ENCODE results near the gene USH1G.

The USH1G gene

DNA sequence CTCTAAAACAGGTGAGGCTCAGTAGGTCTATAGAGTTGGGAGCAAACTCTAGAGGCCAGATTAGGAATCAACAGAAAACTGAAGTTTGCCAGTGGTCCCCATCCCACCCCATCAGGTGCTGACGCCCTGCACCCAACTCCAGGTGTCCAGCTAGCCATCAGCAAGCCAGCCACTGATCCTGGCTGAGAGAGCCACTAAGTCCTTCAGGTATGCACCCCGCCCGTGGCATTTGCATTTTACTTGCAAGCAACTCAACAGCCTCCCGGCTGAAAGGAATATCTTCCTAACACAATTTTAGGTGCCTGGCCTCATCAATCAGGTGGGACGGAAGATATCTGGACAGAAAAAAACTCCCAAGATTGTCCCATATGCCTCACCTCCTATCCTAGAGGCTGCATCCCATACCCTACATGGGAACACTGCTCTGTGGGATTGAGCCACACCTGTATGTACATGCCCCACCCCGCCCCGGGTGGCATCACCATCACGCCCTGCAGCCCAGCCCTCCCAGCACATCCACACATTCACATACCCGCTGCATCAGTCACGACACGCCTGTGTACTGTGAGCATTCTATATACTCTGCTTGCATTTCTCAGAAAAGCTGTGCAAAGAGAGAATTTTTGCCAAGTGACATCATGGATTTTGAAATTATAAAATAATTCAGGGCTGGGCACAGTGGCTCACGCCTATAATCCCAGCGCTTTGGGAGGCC, 20.9 kb upstream of the USH1G start:
- no peak overlapping the region for H3K9ac ChIP-seq (ENCODE audit: low read depth in 1 of 2, low read length in 2 of 2)
- peaks cover 4 to 6% of the 10 kb centered on the region in 2 donors for H3K4me1 ChIP-seq (ENCODE audit: control insufficient read depth in 1 of 2, insufficient read depth in 2 of 2, low read length in 2 of 2)
- no peak overlapping the region for H3K27ac ChIP-seq (ENCODE audit: low read depth, low read length)
- no peaks in the 10 kb centered on the region for H3K9me3 ChIP-seq (ENCODE audit: control insufficient read depth in 1 of 2, low read length in 2 of 2)
- H3K27me3 ChIP-seq (ENCODE audit: control insufficient read depth in 1 of 2, insufficient read depth in 2 of 2, low read length in 2 of 2), result peaks cover 4 to 6% of the 10 kb centered on the region in 2 donors
- peaks cover 3 to 7% of the 10 kb centered on the region in 2 donors for H3K36me3 ChIP-seq (ENCODE audit: control insufficient read depth in 1 of 2, insufficient read depth in 2 of 2, low read length in 2 of 2)
- H3K4me3 ChIP-seq (ENCODE audit: low read depth in 1 of 2, low read length in 2 of 2), result no peak overlapping the region

DNA sequence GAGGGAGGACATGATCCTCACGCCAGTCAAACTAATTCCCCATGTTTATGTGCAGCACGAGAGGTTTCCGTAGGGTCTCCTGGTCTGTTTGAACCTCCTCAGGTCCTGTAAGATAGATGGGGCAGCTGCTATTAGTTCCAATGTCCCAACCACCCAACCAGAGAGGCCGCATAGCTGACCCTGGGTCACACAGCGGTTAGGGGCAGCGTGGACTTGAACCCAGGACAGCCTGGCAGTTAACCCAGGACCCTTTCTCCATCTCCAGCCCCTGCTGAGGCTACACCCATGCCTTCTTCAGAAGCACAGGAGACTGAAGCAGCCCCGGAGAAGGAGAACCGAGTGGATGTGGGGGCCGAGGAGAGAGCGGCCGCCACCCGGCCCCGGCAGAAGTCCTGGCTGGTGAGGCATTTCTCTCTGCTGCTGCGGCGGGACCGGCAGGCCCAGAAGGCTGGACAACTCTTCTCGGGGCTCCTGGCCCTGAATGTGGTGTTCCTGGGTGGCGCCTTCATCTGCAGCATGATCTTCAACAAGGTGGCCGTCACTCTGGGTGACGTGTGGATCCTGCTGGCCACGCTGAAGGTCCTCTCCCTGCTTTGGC, 18.2 kb upstream of the USH1G start:
- Histone ChIP-seq H3K4me1 (ENCODE audit: control insufficient read depth in 1 of 2, insufficient read depth in 2 of 2, low read length in 2 of 2) (peaks cover 20 to 22% of the 10 kb centered on the region in 2 donors), H3K36me3 (ENCODE audit: control insufficient read depth in 1 of 2, insufficient read depth in 2 of 2, low read length in 2 of 2) (peaks cover 0 to 7% of the 10 kb centered on the region in 2 donors), H3K9me3 (ENCODE audit: control insufficient read depth in 1 of 2, low read length in 2 of 2) (no peaks in the 10 kb centered on the region), H3K9ac (ENCODE audit: low read depth in 1 of 2, low read length in 2 of 2) (no peak overlapping the region), H3K4me3 (ENCODE audit: low read depth in 1 of 2, low read length in 2 of 2) (no peak overlapping the region), H3K27ac (ENCODE audit: low read depth, low read length) (no peak overlapping the region), H3K27me3 (ENCODE audit: control insufficient read depth in 1 of 2, insufficient read depth in 2 of 2, low read length in 2 of 2) (peaks cover 17 to 22% of the 10 kb centered on the region in 2 donors)

DNA sequence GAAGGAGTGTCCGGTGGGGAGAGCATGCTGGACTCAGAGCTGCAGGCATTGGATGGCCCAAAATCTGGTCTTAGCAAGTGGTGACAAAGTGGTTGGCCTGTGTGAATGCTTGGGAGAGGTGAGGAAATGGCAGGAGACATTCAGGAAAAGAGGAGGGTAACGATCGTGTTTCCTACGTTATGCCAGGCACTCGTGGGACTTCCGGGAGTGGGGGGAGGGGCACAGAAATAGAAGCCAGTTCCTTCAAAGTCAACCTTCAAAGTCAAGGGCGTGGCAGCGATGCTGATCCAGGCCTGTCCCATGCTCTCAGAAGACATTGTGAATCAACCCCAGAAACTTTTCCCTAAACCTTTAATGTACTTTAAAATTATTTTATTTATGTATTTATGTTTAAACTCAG, 16.5 kb upstream of the USH1G start:
- Histone ChIP-seq H3K4me3 (ENCODE audit: low read depth in 1 of 2, low read length in 2 of 2) (no peak overlapping the region), H3K36me3 (ENCODE audit: control insufficient read depth in 1 of 2, insufficient read depth in 2 of 2, low read length in 2 of 2) (peaks cover 0 to 7% of the 10 kb centered on the region in 2 donors), H3K9me3 (ENCODE audit: control insufficient read depth in 1 of 2, low read length in 2 of 2) (no peaks in the 10 kb centered on the region), H3K4me1 (ENCODE audit: control insufficient read depth in 1 of 2, insufficient read depth in 2 of 2, low read length in 2 of 2) (peaks cover 25 to 31% of the 10 kb centered on the region in 2 donors), H3K9ac (ENCODE audit: low read depth in 1 of 2, low read length in 2 of 2) (no peak overlapping the region), H3K27ac (ENCODE audit: low read depth, low read length) (no peak overlapping the region), H3K27me3 (ENCODE audit: control insufficient read depth in 1 of 2, insufficient read depth in 2 of 2, low read length in 2 of 2) (peaks cover 23 to 31% of the 10 kb centered on the region in 2 donors)

- H3K27ac ChIP-seq (ENCODE audit: low read depth, low read length), result peak overlapping the region; percentile 50
- no peaks in the 10 kb centered on the region for H3K9me3 ChIP-seq (ENCODE audit: control insufficient read depth in 1 of 2, low read length in 2 of 2)
- peak overlapping the region in 1 of 2 donors; percentile 33 for H3K9ac ChIP-seq (ENCODE audit: low read depth in 1 of 2, low read length in 2 of 2)
- H3K4me3 ChIP-seq (ENCODE audit: low read depth in 1 of 2, low read length in 2 of 2), result peak overlapping the region; percentile 35 to 40
- H3K36me3 ChIP-seq (ENCODE audit: control insufficient read depth in 1 of 2, insufficient read depth in 2 of 2, low read length in 2 of 2), result peaks cover 0 to 7% of the 10 kb centered on the region in 2 donors
- H3K27me3 ChIP-seq (ENCODE audit: control insufficient read depth in 1 of 2, insufficient read depth in 2 of 2, low read length in 2 of 2), result peaks cover 25 to 31% of the 10 kb centered on the region in 2 donors
- peaks cover 25 to 31% of the 10 kb centered on the region in 2 donors for H3K4me1 ChIP-seq (ENCODE audit: control insufficient read depth in 1 of 2, insufficient read depth in 2 of 2, low read length in 2 of 2)
Measured at GRCh38 chr17:74938194-74938950, 15.3 kb upstream of the USH1G start.

DNA sequence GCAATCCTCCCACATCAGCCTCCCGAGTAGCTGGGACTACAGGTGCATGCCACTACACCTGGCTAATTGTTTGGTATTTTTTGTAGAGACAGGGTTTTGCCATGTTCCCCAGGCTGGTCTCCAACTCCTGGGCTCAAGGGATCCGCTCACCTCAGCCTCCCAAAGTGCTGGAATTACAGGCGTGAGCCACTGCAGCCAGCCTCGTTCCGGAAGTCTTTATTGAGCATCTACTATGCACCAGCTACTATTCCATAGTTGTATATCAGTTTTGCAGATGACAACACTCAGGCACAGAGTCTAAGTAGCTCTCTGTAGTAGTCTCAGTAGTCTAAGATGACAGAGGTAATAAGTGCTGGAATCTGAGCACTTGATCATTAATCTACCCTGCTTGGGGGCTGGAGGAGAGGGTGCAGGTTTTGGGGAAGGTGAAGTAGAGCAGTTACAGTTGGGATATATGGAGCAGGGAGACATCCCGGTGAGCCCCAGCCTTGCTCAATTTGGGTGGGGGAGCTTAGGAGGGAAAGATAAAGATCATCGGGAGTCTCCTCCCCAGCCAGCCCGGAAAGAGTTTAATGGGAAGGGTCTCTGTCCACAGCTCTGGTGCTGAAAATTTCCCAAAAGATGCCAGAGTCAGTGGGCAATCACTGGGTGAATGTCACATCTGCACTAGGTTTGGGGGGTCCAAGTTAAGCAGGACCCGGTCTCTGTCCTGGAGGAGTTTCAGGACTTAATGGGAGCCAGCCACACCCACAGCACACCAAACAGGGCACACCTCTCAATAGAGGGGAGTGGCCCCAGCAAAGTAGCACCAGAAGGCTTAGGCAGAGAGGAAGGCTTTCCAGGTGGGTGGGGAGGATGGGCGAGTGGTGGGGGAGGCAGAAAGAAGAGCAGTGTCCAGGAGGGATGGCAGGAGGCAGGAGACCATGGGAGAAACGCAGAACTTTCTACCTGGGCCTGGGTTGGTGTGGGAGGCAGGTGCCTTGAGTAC, 14.3 kb upstream of the USH1G start:
- H3K4me3 ChIP-seq (ENCODE audit: low read depth in 1 of 2, low read length in 2 of 2), result peak overlapping the region; percentile 23 to 40
- no peak overlapping the region for H3K27ac ChIP-seq (ENCODE audit: low read depth, low read length)
- peaks cover 0 to 7% of the 10 kb centered on the region in 2 donors for H3K36me3 ChIP-seq (ENCODE audit: control insufficient read depth in 1 of 2, insufficient read depth in 2 of 2, low read length in 2 of 2)
- peaks cover 25 to 31% of the 10 kb centered on the region in 2 donors for H3K4me1 ChIP-seq (ENCODE audit: control insufficient read depth in 1 of 2, insufficient read depth in 2 of 2, low read length in 2 of 2)
- H3K27me3 ChIP-seq (ENCODE audit: control insufficient read depth in 1 of 2, insufficient read depth in 2 of 2, low read length in 2 of 2), result peaks cover 27 to 31% of the 10 kb centered on the region in 2 donors
- no peaks in the 10 kb centered on the region for H3K9me3 ChIP-seq (ENCODE audit: control insufficient read depth in 1 of 2, low read length in 2 of 2)
- peak overlapping the region in 1 of 2 donors; percentile 33 for H3K9ac ChIP-seq (ENCODE audit: low read depth in 1 of 2, low read length in 2 of 2)

DNA sequence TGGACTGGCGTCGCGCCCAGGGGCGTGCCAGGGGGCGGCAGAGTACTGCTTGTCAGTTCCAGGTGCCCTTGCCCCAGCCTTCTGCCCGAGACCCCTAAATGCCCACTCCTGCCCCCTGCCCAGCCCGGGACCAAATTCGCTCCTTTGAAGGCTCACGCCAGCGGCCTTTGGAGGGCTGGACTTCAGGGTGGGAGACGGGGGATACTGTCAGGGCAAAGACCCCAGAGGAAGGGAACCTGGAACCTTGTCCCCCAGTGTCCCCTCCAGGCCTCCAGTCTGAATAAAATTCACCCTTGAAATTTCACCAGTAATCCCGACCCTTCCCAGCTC, 13.4 kb upstream of the USH1G start:
- peaks cover 27 to 31% of the 10 kb centered on the region in 2 donors for H3K27me3 ChIP-seq (ENCODE audit: control insufficient read depth in 1 of 2, insufficient read depth in 2 of 2, low read length in 2 of 2)

GRCh38 chr17:74935585-74936469, 12.8 kb upstream of the USH1G start, which contains the start of gene OTOP3:
Gene OTOP3, plus strand, starts transcription at chr17:74935898. Its CDS starts 24 bp downstream, at chr17:74935922.
- peak within 1 kb of the TSS; percentile 55 to 61 for H3K4me3 ChIP-seq (ENCODE audit: low read depth in 1 of 2, low read length in 2 of 2)
- peak within 1 kb of the TSS; percentile 32 to 61 for H3K9ac ChIP-seq (ENCODE audit: low read depth in 1 of 2, low read length in 2 of 2)
- no peaks in the 10 kb centered on the region for H3K36me3 ChIP-seq (ENCODE audit: control insufficient read depth in 1 of 2, insufficient read depth in 2 of 2, low read length in 2 of 2)
- no peaks in the 10 kb centered on the region for H3K9me3 ChIP-seq (ENCODE audit: control insufficient read depth in 1 of 2, low read length in 2 of 2)
- peak within 1 kb of the TSS; percentile 14 for H3K27ac ChIP-seq (ENCODE audit: low read depth, low read length)
- peaks cover 27 to 31% of the 10 kb centered on the region in 2 donors for H3K27me3 ChIP-seq (ENCODE audit: control insufficient read depth in 1 of 2, insufficient read depth in 2 of 2, low read length in 2 of 2)
- H3K4me1 ChIP-seq (ENCODE audit: control insufficient read depth in 1 of 2, insufficient read depth in 2 of 2, low read length in 2 of 2), result peaks cover 25 to 31% of the 10 kb centered on the region in 2 donors

More for the DNA sequence above, 13.4 kb upstream of the USH1G start:
- Histone ChIP-seq H3K36me3 (ENCODE audit: control insufficient read depth in 1 of 2, insufficient read depth in 2 of 2, low read length in 2 of 2) (peaks cover 0 to under 1% of the 10 kb centered on the region in 2 donors), H3K9me3 (ENCODE audit: control insufficient read depth in 1 of 2, low read length in 2 of 2) (no peaks in the 10 kb centered on the region), H3K27ac (ENCODE audit: low read depth, low read length) (no peak overlapping the region), H3K4me3 (ENCODE audit: low read depth in 1 of 2, low read length in 2 of 2) (peak overlapping the region; percentile 55 to 61), H3K4me1 (ENCODE audit: control insufficient read depth in 1 of 2, insufficient read depth in 2 of 2, low read length in 2 of 2) (peaks cover 25 to 31% of the 10 kb centered on the region in 2 donors), H3K9ac (ENCODE audit: low read depth in 1 of 2, low read length in 2 of 2) (peak overlapping the region; percentile 32 to 61)

DNA sequence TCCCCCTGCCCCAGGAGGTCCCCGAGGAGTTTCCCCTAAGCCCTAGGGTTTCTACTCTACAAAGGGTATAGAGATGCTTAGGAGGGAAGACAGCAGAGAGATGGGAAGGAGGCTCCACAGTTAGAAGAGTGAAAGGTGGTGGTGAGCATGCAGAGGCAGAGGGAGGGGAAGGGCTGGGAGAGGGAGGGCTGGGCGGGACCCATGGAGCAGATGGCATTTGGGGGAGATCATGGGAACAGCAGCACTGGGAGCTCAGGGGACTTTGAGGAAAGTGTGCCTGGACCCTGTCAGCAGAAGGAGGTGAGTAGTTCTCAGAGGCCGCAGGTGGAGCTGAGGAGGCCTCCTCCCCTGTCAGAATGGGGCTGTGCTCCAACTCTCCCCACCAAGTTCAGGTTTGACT, 12.0 kb upstream of the USH1G start:
- Histone ChIP-seq H3K9me3 (ENCODE audit: control insufficient read depth in 1 of 2, low read length in 2 of 2) (no peaks in the 10 kb centered on the region), H3K9ac (ENCODE audit: low read depth in 1 of 2, low read length in 2 of 2) (no peak overlapping the region), H3K4me1 (ENCODE audit: control insufficient read depth in 1 of 2, insufficient read depth in 2 of 2, low read length in 2 of 2) (peaks cover 25 to 31% of the 10 kb centered on the region in 2 donors), H3K27ac (ENCODE audit: low read depth, low read length) (no peak overlapping the region), H3K36me3 (ENCODE audit: control insufficient read depth in 1 of 2, insufficient read depth in 2 of 2, low read length in 2 of 2) (no peaks in the 10 kb centered on the region), H3K27me3 (ENCODE audit: control insufficient read depth in 1 of 2, insufficient read depth in 2 of 2, low read length in 2 of 2) (peaks cover 27 to 31% of the 10 kb centered on the region in 2 donors), H3K4me3 (ENCODE audit: low read depth in 1 of 2, low read length in 2 of 2) (peak overlapping the region; percentile 36 to 55)

All from duodenal mucosa (tissue), 2 donors.